Measurements from ENCODE around the gene MECP2. TPM values are rescaled to one million over a fixed set of nuclear protein-coding genes. Genes with fewer than 3 reads are reported as not detected.

The MECP2 gene
- total RNA-seq, 4 donors from 2014 or later: 36.8 to 71.2 (median 47.1) TPM

- no peak for TF ChIP-seq CTCF (IDR thresholded peaks at IDR 0.05; ENCODE audit: low read depth)
These were observed 64.9 kb downstream of the MECP2 start for GRCh38 chrX:154032653-154033052.

GRCh38 chrX:154032160-154032559 lies 65.4 kb downstream of the MECP2 start:
- no peak for TF ChIP-seq CTCF (IDR thresholded peaks at IDR 0.05; ENCODE audit: low read depth)

GRCh38 chrX:154030715-154031305 lies 66.7 kb downstream of the MECP2 start:
- TF ChIP-seq CTCF (IDR thresholded peaks at IDR 0.05; ENCODE audit: low read depth): no peak

GRCh38 chrX:154030266-154030665 lies 67.3 kb downstream of the MECP2 start:
- TF ChIP-seq CTCF (IDR thresholded peaks at IDR 0.05; ENCODE audit: low read depth): no peak

- TF ChIP-seq CTCF (IDR thresholded peaks at IDR 0.05; ENCODE audit: low read depth): no peak
These were observed 68.1 kb downstream of the MECP2 start for GRCh38 chrX:154029439-154029838.

- TF ChIP-seq CTCF (IDR thresholded peaks at IDR 0.05; ENCODE audit: low read depth): no peak
These were observed 68.9 kb downstream of the MECP2 start for GRCh38 chrX:154028502-154029184.

- TF ChIP-seq CTCF (IDR thresholded peaks at IDR 0.05; ENCODE audit: low read depth): no peak
These were observed 69.5 kb downstream of the MECP2 start for GRCh38 chrX:154027986-154028385.
